Immature natural killer cell (primary cell): ENCODE data around the gene HHATL. TPM values are rescaled to one million over a fixed set of nuclear protein-coding genes. Genes with fewer than 3 reads are reported as not detected.

Experiments used
- DNase-seq, 3 donors: peaks; one replicate each; pipeline ENCODE4 v3.0.0; 2022; ENCODE audit warnings: mixed read lengths in 1 of 3
- H3K27ac Mint-ChIP-seq, 6 donors: one replicate each; pipeline ENCODE4 v1.8.0; 2020; ENCODE audit warnings: mixed read lengths in 6 of 6, mild to moderate bottlenecking in 5 of 6, inconsistent platforms in 4 of 6, moderate library complexity in 3 of 6
- H3K27me3 Mint-ChIP-seq, 3 donors: one replicate each; pipeline ENCODE4 v1.8.0; 2020 to 2021; ENCODE audit warnings: low read depth in 3 of 3, mild to moderate bottlenecking in 3 of 3, mixed read lengths in 3 of 3, moderate library complexity in 3 of 3, inconsistent platforms in 1 of 3
- H3K36me3 Mint-ChIP-seq, 3 donors: one replicate each; pipeline ENCODE4 v1.8.0; 2020; ENCODE audit warnings: mixed read lengths in 3 of 3, inconsistent platforms in 2 of 3, mild to moderate bottlenecking in 2 of 3
- H3K4me1 Mint-ChIP-seq, 2 donors: one replicate each; pipeline ENCODE4 v1.8.0; 2020; ENCODE audit warnings: inconsistent platforms in 2 of 2, mild to moderate bottlenecking in 2 of 2, mixed read lengths in 2 of 2, moderate library complexity in 1 of 2
- H3K4me3 Mint-ChIP-seq, 5 donors: one replicate each; pipeline ENCODE4 v1.8.0; 2020; ENCODE audit warnings: mild to moderate bottlenecking in 5 of 5, mixed read lengths in 5 of 5, inconsistent platforms in 3 of 5, moderate library complexity in 3 of 5
- H3K9me3 Mint-ChIP-seq, 6 donors: one replicate each; pipeline ENCODE4 v1.8.0; 2020; ENCODE audit warnings: mild to moderate bottlenecking in 6 of 6, mixed read lengths in 6 of 6, inconsistent platforms in 4 of 6, moderate library complexity in 3 of 6
- polyA plus RNA-seq, 3 donors: library from polyadenylated mRNA; unstranded; fragments of 300-500 nt; fragmentation: Illumina TruSeq; gene quantifications; one replicate each; pipeline ENCODE4 v1.2.3, GENCODE V29; 2021

HHATL gene
- polyA plus RNA-seq, 3 donors from 2014 or later = not detected

DNA sequence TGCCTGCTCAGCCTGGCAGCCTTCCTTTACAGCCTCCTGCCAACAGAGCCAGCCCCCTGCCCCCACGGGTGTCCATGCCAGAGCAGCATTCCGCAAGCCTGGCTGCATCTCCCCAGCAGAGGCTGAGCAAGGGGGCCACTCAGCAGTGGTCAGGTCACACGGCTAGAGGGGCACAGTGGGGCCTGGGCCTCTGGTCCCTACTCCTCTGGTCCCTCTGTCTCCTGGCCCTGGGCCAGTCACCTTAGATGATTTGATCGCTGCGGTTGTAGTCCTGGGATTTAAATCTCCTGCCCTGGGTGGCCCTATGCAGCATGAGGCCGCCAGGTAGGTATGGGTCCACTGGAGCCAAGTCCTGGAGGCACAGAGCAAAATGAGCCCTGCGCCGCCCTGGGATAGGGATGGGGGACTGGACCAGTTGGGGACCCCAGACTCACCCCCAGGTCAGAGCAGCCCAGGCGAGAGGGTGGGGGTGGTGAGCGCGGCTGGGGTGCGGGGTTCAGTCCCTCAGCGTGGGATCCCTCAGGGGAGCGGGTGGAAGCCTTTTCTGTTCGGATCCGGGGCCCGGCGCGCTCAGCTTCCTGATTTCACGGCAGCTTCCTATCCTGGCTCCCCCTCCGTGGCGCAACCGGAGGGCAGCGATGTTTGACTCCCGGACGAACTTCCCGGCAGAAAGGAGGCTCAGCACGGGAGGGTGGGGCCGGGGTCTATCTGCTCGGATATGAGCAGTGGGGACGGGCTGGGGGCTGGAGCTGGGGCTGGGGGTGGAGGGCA is 48.9 kb downstream of the HHATL start, which contains the start of gene ZBTB47:
TSS of gene ZBTB47 (plus strand) at position 138 of the 771 bp plus-strand sequence. CDS start 4,659 bp downstream, outside the sequence.
- Mint-ChIP-seq H3K27ac (peak within 1 kb of the TSS in 3 of 6 donors; percentile 45 to 71 (median 64)), H3K4me1 (peaks cover 21 to 23% of the 10 kb centered on the region in 2 donors), H3K27me3 (peaks cover 0 to 3% (median 0%) of the 10 kb centered on the region in 3 donors), H3K4me3 (peak within 1 kb of the TSS; percentile 79 to 90 (median 85)), H3K36me3 (peaks cover 0 to 2% (median 0%) of the 10 kb centered on the region in 3 donors), H3K9me3 (no peaks in the 10 kb centered on the region)
- DNase-seq = peak in 1 of 3 donors; percentile 11

DNA sequence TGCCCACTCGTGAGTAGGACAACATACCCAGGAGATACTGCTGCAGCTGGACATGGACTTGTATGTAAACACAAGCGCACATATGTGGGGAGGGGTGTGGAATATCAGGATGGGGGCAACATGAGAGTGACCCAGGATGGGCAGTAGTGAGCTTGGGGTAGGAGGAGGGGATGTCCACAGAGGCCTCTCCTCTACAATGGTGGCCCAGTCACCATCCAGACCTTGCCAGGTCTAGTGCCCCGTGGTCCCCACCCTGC is 49.4 kb downstream of the HHATL start:
- Mint-ChIP-seq H3K4me1 (peaks cover 21 to 23% of the 10 kb centered on the region in 2 donors), H3K27ac (peak overlapping the region in 1 of 6 donors; percentile 45), H3K27me3 (peaks cover 0 to 3% (median 0%) of the 10 kb centered on the region in 3 donors), H3K36me3 (peaks cover 0 to 4% (median 0%) of the 10 kb centered on the region in 3 donors), H3K9me3 (no peaks in the 10 kb centered on the region), H3K4me3 (peak overlapping the region; percentile 71 to 86 (median 85))
- DNase-seq = no peak

DNA sequence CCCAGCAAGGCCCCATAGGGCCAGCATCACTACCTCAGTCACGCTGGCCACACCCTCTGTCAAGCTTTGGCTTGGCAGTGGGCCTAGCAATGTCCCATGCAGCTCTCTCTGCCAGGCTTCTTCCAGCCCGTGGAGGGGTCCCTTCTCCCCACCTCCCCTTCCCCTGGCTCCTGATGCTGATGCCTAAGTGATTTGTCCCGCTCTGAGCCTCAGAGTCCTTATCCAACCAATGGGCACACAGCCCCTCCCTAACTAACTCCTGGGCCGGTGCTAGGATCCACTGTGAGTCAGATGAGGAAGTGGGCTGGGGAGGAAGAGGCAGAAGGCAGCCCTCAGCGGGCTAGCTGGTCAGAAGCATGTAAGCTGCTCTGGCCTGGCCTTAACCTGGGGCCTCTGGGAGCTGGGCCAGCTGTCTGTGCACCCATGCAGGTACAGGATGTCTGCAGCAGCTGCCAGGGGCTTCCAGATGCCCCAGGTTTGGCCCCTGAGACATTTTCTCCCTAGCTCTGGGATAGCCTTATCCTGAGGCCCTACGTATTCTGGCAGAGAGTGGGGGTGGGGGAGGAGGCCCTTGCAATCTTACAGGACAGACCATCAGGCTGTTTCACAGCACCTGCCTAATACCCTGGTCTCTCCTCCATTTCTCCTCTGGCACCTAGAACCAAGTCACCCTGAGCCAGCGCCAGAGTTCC is 49.8 kb downstream of the HHATL start:
- H3K9me3 Mint-ChIP-seq = no peaks in the 10 kb centered on the region

DNA sequence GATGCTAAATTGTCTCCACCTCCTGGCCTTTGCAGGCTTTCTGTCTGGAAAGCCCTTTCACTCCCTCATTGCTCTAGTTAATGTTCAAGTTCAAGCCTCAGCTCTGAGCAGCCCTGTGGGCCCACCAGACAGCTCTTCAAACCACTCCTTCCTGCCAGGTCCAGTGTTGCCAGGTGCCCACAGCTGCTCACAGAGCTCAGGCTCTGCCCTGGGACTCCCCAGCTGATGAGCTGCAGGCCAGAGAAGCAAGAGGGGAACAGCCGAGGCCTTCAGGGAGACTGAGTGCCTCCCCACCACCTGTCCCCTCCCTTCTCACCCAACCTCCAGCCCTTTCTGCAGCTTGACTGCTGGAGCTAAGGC is 50.4 kb downstream of the HHATL start:
- no peaks in the 10 kb centered on the region for H3K9me3 Mint-ChIP-seq
- peak overlapping the region in 2 of 6 donors; percentile 3 to 32 for H3K27ac Mint-ChIP-seq
- peaks cover 0 to 3% (median 0%) of the 10 kb centered on the region in 3 donors for H3K27me3 Mint-ChIP-seq
- peaks cover 0 to 9% (median 4%) of the 10 kb centered on the region in 3 donors for H3K36me3 Mint-ChIP-seq
- H3K4me3 Mint-ChIP-seq = peak overlapping the region in 2 of 5 donors; percentile 1 to 9
- peaks cover 21 to 23% of the 10 kb centered on the region in 2 donors for H3K4me1 Mint-ChIP-seq
- DNase-seq = no peak

More for the DNA sequence above, 49.8 kb downstream of the HHATL start:
- peak overlapping the region; percentile 71 to 86 (median 85) for H3K4me3 Mint-ChIP-seq
- H3K27me3 Mint-ChIP-seq = peaks cover 0 to 3% (median 0%) of the 10 kb centered on the region in 3 donors
- H3K4me1 Mint-ChIP-seq = peaks cover 21 to 23% of the 10 kb centered on the region in 2 donors
- H3K27ac Mint-ChIP-seq = no peak overlapping the region
- H3K36me3 Mint-ChIP-seq = peaks cover 0 to 7% (median 3%) of the 10 kb centered on the region in 3 donors
- DNase-seq = no peak

DNA sequence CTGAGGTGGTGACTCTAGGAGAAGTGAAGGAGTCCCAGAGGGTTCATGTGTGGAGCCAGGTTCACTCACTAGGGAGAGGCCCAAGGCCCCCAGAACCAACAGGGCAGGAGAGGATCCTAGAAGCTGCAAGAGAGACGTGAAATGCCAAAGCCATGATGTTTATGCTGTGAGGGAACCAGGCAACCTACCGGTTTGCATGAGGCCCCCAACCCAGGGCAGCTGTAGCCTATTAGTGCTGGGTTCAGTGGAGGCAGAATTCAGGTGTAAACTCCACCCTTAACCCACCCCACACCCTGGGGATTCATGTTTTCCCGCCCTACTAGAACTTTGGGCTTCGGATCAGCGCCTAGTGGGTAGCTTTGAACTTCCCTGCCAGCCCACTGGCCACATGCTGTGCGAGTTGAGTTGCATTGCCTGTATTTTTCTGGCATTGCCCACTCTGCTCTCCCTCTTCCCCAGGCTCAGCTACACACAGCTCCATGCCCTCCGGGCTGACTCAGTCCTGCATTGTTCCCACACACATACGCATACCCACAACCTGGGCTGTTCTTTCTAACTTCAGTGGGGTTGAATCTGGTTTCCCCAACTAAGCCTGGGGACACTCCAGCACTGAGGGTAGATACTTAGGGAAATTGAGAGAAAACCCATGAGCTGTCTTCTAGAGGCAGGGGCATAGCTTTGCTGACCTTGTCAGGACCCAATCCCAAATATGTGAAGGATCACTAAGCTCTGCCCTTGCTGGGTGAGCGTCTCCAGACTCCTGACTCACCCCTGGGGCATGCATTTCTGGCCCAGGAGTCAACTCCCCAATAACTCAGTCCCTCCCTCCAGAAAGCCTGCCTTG is 51.1 kb downstream of the HHATL start:
- H3K27ac Mint-ChIP-seq = peak overlapping the region in 2 of 6 donors; percentile 3 to 40
- peaks cover 0 to 15% (median 4%) of the 10 kb centered on the region in 3 donors for H3K36me3 Mint-ChIP-seq
- H3K4me1 Mint-ChIP-seq = peaks cover 21 to 23% of the 10 kb centered on the region in 2 donors
- no peak for DNase-seq
- H3K4me3 Mint-ChIP-seq = peak overlapping the region in 2 of 5 donors; percentile 1 to 9
- no peaks in the 10 kb centered on the region for H3K9me3 Mint-ChIP-seq
- peaks cover 0 to 3% (median 0%) of the 10 kb centered on the region in 3 donors for H3K27me3 Mint-ChIP-seq

DNA sequence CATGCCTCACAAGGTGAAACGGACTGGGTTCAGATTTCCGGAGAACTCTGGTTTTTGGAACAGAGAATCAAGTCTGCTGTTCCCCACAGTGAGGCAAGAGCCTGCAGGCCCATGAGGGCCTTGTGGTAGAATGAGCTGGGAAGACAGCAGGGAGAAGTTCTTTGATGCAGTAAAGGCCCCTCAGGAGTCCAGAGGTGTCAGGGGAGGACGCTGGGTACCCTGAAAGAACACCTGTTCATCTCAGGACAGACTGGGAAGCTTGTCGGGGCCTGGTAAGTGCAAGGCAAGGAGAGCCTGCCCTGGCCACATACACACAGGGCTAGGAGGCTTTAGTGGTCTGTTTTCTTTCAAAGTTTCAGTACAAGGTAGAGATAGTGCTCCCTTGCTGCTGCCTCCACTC is 52.8 kb downstream of the HHATL start:
- Mint-ChIP-seq H3K27ac (peak overlapping the region in 3 of 6 donors; percentile 41 to 73 (median 44)), H3K4me3 (no peak overlapping the region), H3K36me3 (peaks cover 5 to 26% (median 9%) of the 10 kb centered on the region in 3 donors), H3K4me1 (peaks cover 17 to 23% of the 10 kb centered on the region in 2 donors), H3K27me3 (peaks cover 0 to 3% (median 0%) of the 10 kb centered on the region in 3 donors), H3K9me3 (no peaks in the 10 kb centered on the region)
- DNase-seq = no peak

DNA sequence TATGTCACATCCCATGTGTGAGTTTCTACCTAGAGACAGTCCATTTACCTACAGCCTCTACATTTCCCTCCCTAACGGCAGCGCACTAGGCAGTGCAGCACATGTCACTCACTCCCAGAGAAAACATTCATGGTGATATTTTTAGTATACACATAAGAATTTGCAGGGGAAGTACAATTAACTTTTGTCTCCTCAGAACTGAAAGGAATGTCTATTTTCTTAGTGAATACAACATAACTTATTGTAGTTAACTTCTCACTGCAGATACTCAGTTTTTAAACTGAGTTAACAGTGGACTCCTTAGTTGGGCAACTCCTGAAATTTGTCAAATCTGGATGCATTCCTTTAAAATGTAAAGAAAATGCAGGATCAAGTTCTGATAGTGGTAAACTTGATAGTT is 53.6 kb downstream of the HHATL start:
- no peak overlapping the region for H3K4me3 Mint-ChIP-seq
- peaks cover 17 to 23% of the 10 kb centered on the region in 2 donors for H3K4me1 Mint-ChIP-seq
- peak overlapping the region; percentile 24 to 73 (median 41) for H3K27ac Mint-ChIP-seq
- no peaks in the 10 kb centered on the region for H3K9me3 Mint-ChIP-seq
- peaks cover 8 to 31% (median 13%) of the 10 kb centered on the region in 3 donors for H3K36me3 Mint-ChIP-seq
- no peak for DNase-seq
- H3K27me3 Mint-ChIP-seq = peaks cover 0 to 3% (median 0%) of the 10 kb centered on the region in 3 donors

DNA sequence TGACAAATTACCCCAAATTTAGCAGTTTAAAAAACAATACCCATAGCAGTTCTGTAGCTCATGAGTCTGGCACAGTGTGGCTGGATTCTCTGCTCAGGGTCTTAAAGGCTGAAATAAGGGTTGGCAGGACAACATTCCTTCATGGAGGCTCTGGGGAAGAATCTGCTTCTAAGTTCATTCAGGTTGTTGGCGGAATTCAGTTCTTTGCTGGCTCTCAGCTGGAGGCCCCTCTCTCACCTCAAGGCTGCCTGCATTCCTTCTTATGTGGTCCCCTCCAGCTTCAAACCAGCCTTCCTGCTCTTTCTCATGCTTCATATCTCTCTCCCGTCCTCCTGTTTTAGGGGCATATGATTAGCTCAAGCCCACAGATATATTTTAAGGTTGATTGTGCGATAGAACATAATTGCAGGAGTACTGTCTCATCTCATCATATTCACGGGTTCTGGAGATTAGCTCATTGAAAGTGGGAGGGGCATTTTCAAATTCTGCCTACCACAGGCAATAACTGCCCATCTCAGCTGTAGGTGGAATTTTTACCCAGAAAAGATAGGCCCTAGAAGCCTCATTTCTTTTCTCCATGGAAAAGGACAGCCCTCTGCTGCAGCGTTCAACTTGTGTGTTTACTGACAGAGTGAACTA is 54.7 kb downstream of the HHATL start:
- H3K4me1 Mint-ChIP-seq = peaks cover 10 to 14% of the 10 kb centered on the region in 2 donors
- H3K27ac Mint-ChIP-seq = peak overlapping the region in 3 of 6 donors; percentile 33 to 75 (median 50)
- H3K9me3 Mint-ChIP-seq = no peaks in the 10 kb centered on the region
- no peak for DNase-seq
- peaks cover 17 to 41% (median 23%) of the 10 kb centered on the region in 3 donors for H3K36me3 Mint-ChIP-seq
- H3K27me3 Mint-ChIP-seq = no peaks in the 10 kb centered on the region
- no peak overlapping the region for H3K4me3 Mint-ChIP-seq

Other genes starting within 250 kb of the HHATL start
- 1 to 10 TPM in 1 of 3 donors, under 1 TPM in 2; 0.30 to 1.8 (median 0.60) TPM for gene VIPR1, start 200.2 kb downstream of the HHATL start, polyA plus RNA-seq
- gene SEC22C, start 120.8 kb downstream of the HHATL start, polyA plus RNA-seq = 10 to 100 TPM; 28.7 to 35.6 (median 30.8) TPM
- gene SS18L2, start 111.9 kb downstream of the HHATL start, polyA plus RNA-seq = 100 to 1,000 TPM; 118 to 124 (median 123) TPM
- gene NKTR, start 102.1 kb downstream of the HHATL start, polyA plus RNA-seq = 10 to 100 TPM in 1 of 3 donors, 1 to 10 TPM in 2; 6.9 to 15.9 (median 7.4) TPM
- gene ZBTB47, start 49.1 kb downstream of the HHATL start, polyA plus RNA-seq = under 1 TPM in 2 of 3 donors, not detected in 1; 0.16 to 0.24 TPM
- gene KLHL40, start 17.3 kb downstream of the HHATL start, polyA plus RNA-seq = not detected
- gene CCDC13, start 70.5 kb upstream of the HHATL start, polyA plus RNA-seq = 1 to 10 TPM in 1 of 3 donors, under 1 TPM in 1, not detected in 1; 0.61 to 1.1 TPM
- 100 to 1,000 TPM; 111 to 204 (median 159) TPM for gene HIGD1A, start 101.7 kb upstream of the HHATL start, polyA plus RNA-seq
- under 1 TPM in 1 of 3 donors, not detected in 2; 0.18 TPM for gene ACKR2, start 106.6 kb upstream of the HHATL start, polyA plus RNA-seq
- gene CYP8B1, start 173.1 kb upstream of the HHATL start, polyA plus RNA-seq = not detected
- under 1 TPM in 1 of 3 donors, not detected in 2; 0.16 TPM for gene ZNF662, start 203.3 kb upstream of the HHATL start, polyA plus RNA-seq